ENCODE data around the gene LGALS3BP. TPM values are rescaled to one million over a fixed set of nuclear protein-coding genes. Genes with fewer than 3 reads are reported as not detected.

LGALS3BP gene
- total RNA-seq, 4 donors from 2014 or later, result 202 to 2,181 (median 1,427) TPM

DNA sequence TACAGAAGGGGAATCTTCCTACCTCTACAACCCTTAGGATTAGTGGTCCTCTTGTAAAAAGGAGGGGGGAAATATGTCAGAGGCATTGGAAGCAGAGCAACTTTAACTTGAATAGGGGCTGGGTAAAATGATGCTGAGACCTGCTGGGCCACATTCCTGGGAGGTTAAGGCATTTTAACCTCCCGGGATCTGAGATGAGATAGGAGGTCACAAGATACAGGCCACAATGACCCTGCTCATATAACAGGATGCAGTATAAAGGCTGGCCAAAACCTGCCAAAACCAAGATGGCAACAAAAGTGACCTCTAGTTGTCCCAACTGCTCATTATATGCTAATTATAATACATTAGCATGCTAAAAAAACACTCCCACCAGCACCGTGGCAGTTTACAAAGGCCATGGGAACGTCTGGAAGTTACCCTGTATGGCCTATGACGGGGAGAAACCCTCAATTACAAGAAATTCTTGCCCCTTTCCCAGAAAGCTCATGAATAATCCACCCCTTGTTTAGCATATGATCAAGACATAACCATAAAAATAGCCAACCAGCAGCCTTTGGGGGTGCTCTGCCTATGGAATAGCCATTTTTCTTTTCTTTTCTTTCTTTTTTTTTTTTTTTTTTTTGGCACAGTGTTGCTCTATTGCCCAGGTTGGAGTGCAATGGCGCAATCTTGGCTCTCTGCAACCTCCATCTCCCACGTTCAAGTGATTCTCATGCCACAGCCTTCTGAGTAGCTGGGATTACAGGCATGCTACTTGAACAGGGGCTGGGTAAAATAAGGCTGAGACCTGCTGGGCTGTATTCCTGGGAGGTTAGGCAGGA lies 38.0 kb upstream of the LGALS3BP start:
- Histone ChIP-seq H3K4me3 (no peak overlapping the region), H3K36me3 (no peaks in the 10 kb centered on the region), H3K9me3 (no peaks in the 10 kb centered on the region), H3K27ac (no peak overlapping the region), H3K27me3 (no peaks in the 10 kb centered on the region), H3K4me1 (peaks cover 0 to 18% (median 5%) of the 10 kb centered on the region in 4 donors)
- peak in 1 of 3 donors; percentile 9 for DNase-seq
- TF ChIP-seq, protein P1, sequence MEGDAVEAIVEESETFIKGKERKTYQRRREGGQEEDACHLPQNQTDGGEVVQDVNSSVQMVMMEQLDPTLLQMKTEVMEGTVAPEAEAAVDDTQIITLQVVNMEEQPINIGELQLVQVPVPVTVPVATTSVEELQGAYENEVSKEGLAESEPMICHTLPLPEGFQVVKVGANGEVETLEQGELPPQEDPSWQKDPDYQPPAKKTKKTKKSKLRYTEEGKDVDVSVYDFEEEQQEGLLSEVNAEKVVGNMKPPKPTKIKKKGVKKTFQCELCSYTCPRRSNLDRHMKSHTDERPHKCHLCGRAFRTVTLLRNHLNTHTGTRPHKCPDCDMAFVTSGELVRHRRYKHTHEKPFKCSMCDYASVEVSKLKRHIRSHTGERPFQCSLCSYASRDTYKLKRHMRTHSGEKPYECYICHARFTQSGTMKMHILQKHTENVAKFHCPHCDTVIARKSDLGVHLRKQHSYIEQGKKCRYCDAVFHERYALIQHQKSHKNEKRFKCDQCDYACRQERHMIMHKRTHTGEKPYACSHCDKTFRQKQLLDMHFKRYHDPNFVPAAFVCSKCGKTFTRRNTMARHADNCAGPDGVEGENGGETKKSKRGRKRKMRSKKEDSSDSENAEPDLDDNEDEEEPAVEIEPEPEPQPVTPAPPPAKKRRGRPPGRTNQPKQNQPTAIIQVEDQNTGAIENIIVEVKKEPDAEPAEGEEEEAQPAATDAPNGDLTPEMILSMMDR (IDR thresholded peaks at IDR 0.05), result no peak
- no peak for TF ChIP-seq POLR2A (IDR thresholded peaks at IDR 0.05)

DNA sequence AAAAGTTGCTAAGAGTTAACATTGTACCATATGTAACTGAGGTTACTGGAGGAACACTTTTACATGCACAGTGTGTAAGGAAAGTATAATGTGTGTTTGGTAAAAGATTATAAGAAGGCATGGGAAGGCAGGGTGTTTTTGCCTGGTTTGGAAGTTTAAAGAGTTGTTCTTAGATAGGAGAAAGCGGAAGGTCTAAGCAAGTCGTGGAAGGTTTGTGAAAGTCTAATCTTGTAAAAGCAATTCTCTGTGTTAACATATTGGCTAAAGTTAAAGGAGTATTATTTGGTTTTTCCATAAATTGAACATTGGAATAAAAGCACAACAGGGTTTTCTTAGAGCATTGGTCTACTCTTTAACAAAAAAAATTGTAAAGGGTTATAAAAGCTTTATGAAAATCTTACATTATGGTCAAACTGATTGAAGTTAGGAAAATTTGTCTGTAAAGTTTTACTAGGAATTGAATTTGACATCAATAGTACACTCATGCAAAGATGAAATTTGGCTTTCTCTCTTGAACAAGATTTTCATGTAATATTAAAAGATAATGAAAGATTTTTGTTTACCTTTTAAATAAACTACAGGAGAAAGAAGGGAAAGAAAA lies 34.5 kb upstream of the LGALS3BP start:
- no peak for DNase-seq
- Histone ChIP-seq H3K27me3 (no peaks in the 10 kb centered on the region), H3K4me3 (no peak overlapping the region), H3K4me1 (peaks cover 0 to 11% (median 2%) of the 10 kb centered on the region in 4 donors), H3K9me3 (no peaks in the 10 kb centered on the region), H3K36me3 (no peaks in the 10 kb centered on the region), H3K27ac (no peak overlapping the region)
- TF ChIP-seq, protein P1 (IDR thresholded peaks at IDR 0.05), result no peak
- TF ChIP-seq POLR2A (IDR thresholded peaks at IDR 0.05), result no peak

DNA sequence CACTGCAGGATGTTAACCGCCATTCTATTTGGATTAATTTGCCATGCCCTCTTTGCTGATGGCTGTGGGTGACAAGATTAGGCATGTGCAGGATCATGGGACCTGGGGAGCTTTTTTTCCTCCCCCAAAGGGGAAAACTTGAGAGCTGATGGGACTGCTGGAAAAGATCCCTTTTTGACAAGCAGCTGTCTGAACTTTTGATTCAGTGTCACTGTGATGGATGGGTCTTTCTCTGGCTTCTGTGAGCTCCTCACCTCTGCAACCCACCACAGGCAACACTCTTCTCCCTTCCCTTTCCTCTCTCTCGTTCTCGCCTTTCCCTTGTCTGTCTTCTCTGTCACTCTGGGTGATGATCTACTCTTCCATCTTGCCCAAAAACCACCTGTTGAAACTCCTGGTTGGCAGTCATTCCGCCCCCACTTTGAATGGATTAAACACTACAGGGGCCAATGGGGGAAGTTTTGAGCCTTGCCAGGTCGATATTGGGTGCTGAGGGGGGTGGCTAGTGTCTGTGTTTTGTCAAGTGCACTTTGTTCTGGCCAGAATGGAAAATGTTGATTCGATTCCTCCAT lies 32.9 kb upstream of the LGALS3BP start:
- Histone ChIP-seq H3K4me1 (peaks cover 4 to 22% (median 13%) of the 10 kb centered on the region in 4 donors), H3K27me3 (no peaks in the 10 kb centered on the region), H3K9me3 (no peaks in the 10 kb centered on the region), H3K27ac (no peak overlapping the region), H3K4me3 (no peak overlapping the region), H3K36me3 (no peaks in the 10 kb centered on the region)
- peak in 1 of 3 donors; percentile 17 for DNase-seq
- no peak for TF ChIP-seq POLR2A (IDR thresholded peaks at IDR 0.05)
- TF ChIP-seq, protein P1 (IDR thresholded peaks at IDR 0.05), result no peak

DNA sequence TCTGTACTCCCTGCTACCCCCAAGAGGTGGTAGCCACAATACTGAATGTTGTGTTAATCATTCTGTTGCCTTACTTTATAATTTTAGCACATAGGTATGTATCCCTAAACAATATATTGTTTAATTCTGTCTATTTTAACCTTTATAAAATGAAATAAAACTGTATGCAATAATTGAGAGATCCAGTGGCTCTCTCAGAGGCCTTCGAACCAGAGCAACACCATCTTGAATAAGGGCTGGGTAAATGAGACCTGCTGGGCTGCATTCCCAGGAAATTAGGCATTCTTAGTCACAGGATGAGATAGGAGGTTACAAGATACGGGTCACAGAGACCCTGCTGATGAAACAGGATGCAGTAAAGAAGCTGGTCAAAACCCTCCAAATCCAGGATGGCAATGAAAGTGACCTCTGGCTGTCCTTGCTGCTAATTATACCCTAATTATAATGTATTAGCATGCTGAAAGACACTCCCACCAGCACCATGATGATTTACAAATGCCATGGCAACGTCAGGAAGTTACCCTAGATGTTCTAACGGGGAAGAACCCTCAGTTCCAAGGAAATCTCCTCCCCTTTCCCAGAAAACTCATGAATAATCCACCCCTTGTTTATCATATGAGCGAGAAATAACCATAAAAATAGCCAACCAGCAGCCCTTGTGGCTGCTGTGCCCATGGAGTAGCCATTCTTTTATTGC lies 31.9 kb upstream of the LGALS3BP start:
- Histone ChIP-seq H3K27ac (no peak overlapping the region), H3K36me3 (no peaks in the 10 kb centered on the region), H3K4me1 (peaks cover 8 to 33% (median 14%) of the 10 kb centered on the region in 4 donors), H3K27me3 (no peaks in the 10 kb centered on the region), H3K9me3 (no peaks in the 10 kb centered on the region), H3K4me3 (no peak overlapping the region)
- DNase-seq, result peak in 1 of 3 donors; percentile 4
- TF ChIP-seq POLR2A (IDR thresholded peaks at IDR 0.05), result no peak
- TF ChIP-seq, protein P1 (IDR thresholded peaks at IDR 0.05), result no peak

DNA sequence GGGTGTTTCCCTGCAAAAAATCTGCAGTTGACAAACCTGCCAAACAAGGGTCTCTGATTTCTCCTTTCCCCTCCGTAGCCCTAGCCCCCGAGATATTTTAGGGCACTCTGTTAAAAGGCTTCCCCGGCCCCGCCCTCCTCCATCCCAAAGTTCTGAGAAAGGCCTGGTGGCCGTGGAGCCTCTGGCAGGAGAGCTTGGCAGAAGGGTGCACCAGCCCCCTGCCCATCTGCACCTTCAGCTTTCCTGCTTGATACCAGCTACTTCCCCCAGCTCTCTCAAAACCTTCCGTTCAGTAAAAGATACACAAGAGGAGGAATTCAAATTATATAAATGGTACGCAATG lies 30.6 kb upstream of the LGALS3BP start:
- H3K27me3 ChIP-seq, result no peaks in the 10 kb centered on the region
- no peaks in the 10 kb centered on the region for H3K36me3 ChIP-seq
- H3K4me3 ChIP-seq, result peak overlapping the region; percentile 72 to 100 (median 98)
- peaks cover 10 to 46% (median 17%) of the 10 kb centered on the region in 4 donors for H3K4me1 ChIP-seq
- H3K27ac ChIP-seq, result peak overlapping the region; percentile 86 to 99 (median 92)
- peak in 1 of 3 donors; percentile 45 for DNase-seq
- no peaks in the 10 kb centered on the region for H3K9me3 ChIP-seq
- no peak for TF ChIP-seq POLR2A (IDR thresholded peaks at IDR 0.05)
- TF ChIP-seq, protein P1 (IDR thresholded peaks at IDR 0.05), result no peak

All from Peyer's patch (tissue), 4 donors.